Stimulated activated CD4-positive, alpha-beta T cell treated with anti-CD3 and anti-CD28 coated beads, Interleukin-1b, Interleukin-23, amount 100 ng/mL, for 4 hours (primary cell): ENCODE data around the gene GINS2.

Source experiments
- DNase-seq, 2 donors: peaks; one replicate each; pipeline ENCODE4 v3.0.0-alpha.2; 2020; ENCODE audit warnings: low read depth in 2 of 2

The GINS2 gene

DNA sequence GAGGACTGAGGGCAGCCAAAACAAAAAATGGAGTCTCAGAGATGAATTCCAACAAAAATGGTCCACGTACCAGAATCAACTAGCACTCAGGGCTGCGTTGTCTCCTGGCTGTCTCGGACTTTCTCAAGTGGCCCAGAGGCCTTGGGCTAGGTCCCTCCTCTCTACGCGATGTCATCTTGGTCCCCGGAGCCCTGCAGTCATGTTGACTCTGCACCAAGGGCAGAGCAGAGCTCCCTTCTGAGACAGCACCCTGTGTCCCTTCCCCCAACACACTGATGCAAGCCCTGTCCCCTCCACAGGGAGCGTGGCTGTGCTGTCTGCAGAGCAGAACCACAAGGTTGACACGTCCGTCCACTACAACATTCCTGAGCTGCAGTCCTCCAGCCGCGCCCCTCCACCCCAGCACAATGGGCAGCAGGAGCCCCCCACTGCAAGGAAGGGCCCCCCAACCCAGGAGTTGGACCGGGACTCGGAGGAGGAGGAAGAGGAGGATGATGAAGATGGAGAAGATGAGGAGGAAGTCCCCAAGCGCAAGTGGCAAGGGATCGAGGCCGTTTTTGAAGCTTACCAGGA, 20.8 kb downstream of the GINS2 start:
- DNase-seq, result no peak

DNA sequence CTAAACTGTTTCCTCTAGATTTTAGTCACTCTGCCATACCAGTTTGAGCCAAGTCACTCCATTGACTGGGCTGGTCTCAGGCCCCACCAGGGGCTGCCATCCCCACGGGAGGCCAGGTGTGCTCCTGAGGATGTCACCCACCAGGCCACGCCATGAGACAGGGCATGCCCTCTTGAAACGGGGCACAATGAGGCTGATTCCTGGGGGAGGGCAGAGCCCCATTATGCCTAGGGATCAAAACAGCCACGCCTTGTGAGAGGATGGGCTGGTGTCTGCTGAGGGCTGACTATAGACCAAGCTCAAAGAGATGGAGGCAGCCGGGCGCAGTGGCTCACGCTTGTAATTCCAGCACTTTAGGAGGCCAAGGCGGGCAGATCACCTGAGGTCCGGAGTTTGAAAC, 21.5 kb downstream of the GINS2 start:
- no peak for DNase-seq

DNA sequence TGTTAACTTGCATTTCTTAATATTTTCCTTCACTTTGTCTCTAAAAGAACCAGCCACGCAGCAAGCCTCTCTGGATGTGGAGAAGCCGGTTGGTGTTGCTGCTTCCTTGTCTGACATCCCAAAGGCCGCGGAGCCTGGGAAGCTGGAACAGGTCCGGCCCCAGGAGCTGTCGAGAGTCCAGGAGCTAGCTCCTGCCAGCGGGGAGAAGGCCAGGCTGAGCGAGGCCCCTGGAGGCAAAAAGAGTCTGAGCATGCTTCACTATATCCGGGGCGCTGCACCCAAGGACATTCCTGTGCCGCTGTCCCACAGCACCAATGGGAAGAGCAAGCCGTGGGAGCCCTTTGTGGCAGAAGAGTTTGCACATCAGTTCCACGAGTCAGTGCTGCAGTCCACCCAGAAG, 22.8 kb downstream of the GINS2 start:
- DNase-seq, result no peak

DNA sequence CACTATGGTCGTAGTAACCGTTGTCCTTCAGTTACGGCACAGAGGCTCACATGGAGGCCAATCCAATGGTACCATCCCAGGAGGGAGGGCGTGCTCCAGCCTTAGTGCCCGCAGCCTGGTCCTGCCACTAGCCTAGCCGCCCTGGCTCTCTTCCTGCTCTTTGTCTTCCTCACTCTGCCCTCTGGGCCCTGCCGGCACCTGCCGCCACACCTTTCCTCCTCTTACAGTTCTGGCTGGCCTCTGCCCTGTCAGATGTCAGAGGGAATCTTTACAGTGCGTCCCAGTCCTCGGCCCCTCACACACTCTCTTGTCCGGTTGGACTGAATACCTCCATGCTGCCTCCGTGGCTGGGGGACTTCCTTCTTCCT, 23.4 kb downstream of the GINS2 start:
- no peak for DNase-seq

DNA sequence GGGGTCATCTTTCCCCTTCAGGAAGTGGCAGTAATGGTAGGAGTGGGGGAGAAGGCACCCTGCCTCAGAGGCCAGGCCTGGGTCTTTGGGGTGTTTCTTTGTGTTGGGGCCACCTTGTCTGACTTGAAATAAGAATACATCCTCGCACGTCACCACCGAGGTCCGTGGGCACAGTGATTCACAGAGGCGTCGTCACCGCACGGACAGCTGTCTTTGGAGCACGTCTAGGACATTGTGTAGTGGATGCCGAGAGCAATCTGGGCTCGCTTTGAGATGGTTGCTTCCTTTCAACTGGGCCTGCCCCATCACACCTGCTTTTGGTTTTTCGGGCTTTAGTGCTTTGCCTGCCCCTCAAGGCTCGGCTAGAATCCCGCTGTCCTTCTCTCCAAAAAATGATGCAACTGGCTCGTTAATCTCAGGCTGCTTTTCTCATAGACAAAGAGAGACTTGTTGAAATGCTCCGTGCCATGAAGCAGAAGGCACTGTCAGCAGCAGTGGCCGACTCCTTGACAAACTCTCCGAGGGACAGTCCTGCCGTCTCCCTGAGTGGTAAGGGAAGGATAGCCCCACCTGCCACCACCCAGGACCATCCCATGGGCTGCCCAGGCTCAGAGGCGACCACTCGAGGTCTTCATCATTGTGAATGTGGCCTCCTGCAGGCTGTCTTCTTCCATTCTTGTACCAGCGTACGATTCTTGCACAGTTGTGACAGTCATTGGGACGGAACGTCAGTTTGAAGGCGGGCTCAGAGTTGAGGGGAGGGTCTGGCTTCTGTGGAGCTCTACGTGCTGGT, 24.0 kb downstream of the GINS2 start:
- no peak for DNase-seq

DNA sequence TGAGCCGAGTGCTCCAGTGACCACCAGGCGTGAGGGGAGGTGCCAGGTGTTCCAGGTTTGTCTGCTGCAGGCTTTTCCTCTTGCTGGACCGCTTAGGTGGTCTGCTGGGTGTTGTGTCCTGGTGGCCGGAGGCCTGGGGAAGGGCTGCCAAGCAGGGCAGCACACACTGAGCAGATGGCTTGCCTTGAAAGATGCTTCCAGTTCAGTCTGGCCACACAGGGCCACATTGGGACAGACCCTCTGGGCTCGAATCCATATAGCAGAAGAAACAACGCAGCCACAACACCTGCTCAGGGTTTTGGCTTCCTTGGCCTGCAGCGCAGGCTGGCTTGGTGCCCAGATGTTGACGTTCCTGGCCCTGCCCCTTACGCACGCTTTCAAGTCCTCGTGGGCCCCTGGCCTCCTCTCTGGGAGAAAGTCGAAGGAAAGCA, 24.8 kb downstream of the GINS2 start:
- DNase-seq, result no peak

DNA sequence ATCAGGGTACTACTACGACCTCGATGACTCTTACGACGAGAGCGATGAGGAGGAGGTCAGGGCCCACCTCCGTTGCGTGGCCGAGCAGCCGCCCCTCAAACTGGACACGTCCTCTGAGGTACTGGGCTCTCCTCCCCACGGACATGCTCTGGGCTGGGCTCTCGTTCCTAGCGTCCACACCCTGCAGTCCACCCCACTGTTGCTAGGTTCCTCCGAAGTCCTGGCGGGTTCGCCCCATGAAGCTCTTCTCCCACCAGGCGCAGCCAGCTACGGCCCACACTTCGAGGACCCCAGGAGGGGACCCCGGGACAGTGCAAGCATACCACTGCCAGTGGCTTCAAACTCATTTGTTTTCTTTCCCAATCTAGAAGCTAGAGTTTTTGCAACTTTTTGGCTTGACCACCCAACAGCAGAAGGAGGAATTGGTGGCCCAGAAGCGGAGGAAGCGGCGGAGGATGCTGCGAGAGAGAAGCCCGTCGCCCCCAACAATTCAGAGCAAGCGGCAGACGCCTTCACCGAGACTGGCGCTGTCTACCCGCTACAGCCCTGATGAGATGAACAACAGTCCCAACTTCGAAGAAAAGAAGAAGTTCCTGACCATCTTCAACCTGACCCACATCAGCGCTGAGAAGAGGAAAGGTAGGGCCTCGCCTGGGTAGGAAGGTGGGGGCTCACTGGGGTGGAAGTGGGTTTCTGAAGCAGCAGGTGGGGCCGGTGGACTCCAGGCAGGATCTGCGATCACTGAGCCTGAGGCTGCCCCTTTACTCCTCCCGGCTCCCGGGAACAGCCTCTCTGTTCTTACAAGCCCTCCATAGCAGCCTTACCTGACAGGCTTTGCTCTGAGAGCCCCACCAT, 25.6 kb downstream of the GINS2 start:
- no peak for DNase-seq

DNA sequence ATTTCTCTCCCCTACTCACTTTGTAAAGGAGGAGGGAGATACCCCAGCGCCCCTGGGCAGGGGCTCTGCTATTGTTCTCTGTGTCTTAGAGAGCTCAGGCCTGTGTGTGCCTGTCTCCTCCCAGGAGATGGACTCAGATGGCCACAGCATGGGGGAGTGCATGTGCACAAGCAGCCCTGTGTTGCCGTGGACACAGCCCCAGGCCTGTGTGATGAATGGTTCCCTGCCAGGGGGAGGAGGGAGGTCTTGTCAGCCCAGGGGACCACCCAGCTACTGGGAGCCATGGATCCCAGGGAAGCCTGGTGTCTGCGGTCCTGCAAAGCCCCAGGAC, 26.3 kb downstream of the GINS2 start:
- no peak for DNase-seq

DNA sequence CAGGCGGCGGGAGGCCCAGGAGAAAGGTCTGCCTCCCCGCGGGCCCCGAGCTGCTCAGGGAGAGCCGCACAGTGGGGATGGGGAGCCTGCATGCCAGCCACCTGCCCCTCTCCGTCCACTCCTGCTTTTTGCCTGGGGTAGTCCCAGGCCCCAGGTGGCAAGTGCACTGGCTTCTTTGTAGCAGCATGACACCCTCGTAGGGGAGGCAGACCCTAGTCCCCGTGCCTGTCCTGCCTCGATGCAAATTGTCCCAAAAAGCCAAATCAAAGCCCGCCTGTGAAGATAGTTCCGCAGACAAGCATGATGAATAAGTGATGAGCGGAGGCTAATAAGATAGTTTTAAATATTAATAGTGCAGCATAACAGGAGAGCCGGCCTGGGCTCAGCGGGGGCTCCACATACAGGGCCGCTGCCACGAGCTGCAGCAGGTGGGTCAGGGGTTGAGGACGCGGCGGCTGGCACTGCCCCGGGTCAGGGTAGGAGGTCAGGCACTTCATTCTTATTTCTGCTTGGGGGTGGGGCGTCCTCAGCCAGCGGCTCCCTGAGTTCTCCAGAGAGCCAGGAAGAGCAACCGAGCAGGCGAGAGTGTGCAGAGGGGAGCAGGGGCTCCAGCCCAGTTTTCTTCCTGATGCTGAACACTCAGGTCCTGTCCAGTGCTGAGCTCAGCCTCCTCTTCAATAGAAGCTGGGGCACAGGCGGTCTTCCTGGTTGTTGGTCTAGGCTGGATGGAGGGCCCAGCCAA, 26.8 kb downstream of the GINS2 start:
- no peak for DNase-seq

DNA sequence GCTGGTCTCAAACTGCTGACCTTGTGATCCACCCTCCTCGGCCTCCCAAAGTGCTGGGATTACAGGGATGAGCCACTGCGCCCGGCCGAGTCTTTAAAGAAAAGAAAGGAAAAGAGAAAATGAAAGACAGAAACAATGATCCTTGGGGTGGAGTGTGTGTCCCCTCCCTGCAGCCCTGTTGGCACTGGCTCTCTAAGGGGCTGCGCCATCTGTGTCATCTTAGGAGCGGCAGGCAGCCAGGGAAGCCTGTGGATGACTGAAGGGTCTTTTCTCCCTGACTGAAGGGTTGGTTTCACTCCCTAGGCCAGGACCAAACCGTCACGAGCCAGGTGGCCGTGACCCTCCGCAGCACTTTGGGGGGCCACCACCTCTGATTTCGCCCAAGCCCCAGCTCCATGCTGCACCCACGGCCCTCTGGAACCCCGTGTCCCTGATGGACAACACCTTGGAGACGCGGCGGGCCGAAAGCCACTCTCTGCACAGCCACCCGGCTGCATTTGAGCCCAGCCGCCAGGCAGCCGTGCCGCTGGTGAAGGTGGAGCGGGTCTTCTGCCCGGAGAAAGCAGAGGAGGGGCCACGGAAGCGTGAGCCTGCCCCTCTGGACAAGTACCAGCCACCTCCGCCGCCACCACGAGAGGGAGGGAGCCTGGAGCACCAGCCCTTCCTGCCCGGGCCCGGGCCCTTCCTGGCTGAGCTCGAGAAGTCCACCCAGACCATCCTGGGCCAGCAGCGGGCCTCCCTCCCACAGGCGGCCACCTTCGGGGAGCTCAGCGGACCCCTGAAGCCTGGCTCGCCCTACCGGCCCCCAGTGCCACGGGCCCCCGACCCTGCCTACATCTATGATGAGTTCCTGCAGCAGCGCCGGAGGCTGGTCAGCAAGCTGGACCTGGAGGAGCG, 27.7 kb downstream of the GINS2 start:
- DNase-seq, result no peak

DNA sequence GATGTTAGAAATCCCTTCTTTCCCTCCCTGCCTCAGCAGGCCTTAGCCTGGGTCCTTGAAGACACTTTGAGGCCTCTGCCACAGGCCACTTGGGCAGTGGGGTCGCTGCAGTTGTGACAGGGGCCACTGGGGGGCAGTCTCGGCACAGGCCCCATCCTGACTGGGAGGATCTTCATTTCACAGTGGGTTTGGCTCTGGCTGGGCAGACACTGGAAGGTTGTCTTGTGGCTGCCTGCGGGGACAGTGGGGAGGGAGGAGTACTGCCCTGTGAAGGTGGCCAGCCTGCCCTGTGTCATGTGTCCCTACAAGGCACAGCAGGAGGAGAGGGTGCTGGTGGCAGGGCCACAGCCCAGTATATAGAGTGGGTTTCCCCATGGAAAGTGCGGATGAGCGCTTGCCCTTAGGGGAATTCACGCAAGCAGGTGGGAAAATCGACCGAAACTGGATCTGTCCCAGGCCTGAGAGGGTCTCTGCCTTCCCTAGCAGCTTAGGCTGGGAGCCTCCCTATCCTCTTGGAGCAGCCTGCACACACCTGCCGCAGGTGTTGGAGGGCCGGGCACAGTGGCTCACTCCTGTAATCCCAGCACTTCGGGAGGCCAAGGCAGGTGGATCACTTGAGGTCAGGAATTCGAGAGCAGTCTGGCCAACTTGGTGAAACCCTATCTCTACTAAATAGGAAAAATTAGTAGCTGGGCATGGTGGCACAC, 28.8 kb downstream of the GINS2 start:
- peak; percentile 41 to 63 for DNase-seq

DNA sequence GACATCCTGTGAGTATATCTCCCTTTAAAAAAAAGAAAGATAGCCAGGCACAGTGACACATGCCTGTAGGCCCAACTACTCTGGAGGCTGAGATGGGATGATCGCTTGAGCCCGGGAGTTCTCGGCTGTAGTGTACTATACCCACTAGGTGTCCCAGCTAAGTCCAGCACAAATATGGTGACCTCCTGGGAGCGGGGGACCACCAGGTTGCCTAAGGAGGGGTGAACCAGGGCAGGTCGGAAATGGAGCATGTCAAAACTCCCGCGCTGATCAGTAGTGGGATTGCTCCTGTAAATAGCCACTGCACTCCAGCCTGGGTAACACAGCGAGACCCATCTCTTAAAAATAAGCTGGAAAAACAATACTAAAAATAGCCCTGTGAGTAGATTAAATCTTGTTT, 29.4 kb downstream of the GINS2 start:
- DNase-seq, result no peak

DNA sequence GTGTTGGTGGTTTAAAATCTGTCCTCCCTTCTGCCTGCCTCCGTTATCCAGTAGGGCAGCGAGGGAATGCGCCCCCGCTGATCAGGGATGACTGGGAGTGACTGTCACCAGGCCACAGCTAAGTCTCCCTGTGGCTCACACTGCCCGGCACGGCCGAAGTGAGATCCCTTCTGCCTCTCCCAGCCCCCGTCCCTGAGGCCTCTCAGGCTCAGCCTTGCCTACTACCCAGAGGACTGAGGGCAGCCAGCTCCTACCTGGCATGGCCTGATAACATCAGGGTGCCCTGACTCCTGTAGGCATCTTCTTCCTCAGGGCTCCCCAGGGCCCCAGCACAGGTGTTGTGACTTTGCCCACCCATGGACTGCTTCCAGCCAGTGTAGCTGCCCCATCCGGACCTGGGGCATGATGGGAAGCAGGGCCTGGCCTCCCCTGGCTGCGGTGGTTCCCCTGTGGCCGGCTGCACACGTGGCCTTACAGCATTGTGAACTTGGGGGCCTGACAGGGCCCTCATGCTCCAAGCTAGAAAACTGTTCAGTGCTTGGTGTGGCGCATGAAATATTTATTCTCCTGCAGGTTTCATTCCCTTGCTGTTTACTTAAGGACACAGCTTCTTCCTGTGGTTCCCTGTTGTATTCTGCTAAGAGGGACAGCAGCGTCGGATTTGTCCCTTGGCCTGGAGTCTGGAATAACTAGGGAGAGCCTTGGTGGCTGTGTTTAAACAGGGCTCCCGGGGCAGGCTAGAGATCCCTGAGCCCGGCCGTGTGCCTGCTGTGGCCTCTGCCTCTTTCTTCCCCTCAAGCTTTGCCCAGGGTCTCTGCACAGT, 30.0 kb downstream of the GINS2 start:
- DNase-seq, result no peak

DNA sequence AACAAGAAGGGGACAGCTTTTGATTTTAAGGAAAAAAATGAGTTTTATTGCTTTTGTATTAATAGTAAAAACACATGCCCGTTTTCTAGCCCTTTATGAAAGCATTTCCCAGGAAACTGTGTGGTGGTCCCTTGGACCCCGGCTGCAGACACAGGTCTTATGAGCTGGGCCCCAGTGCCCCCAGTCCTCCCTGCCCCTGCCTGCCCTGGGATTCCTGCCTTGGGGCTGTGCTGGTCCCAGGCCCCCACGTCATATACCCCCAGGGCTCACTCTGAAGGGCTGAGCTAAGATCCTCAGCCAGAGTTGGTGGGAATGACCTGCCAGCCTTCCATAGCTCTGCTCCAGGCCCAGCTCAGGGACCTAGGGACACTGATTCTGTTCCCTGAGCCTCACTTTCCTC, 30.8 kb downstream of the GINS2 start:
- no peak for DNase-seq

DNA sequence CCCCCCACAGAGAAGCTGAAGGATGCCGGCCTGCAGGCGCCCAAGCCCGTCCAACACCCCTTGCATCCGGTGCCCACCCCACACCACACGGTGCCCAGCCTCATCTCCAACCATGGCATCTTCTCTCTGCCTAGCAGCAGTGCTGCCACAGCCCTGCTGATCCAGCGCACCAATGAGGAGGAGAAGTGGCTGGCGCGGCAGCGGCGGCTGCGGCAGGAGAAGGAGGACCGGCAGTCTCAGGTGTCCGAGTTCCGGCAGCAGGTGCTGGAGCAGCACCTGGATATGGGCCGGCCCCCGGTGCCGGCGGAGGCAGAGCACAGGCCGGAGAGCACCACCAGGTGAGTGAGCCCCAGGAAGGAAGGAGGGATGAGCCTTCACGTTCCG, 31.5 kb downstream of the GINS2 start:
- DNase-seq, result no peak

DNA sequence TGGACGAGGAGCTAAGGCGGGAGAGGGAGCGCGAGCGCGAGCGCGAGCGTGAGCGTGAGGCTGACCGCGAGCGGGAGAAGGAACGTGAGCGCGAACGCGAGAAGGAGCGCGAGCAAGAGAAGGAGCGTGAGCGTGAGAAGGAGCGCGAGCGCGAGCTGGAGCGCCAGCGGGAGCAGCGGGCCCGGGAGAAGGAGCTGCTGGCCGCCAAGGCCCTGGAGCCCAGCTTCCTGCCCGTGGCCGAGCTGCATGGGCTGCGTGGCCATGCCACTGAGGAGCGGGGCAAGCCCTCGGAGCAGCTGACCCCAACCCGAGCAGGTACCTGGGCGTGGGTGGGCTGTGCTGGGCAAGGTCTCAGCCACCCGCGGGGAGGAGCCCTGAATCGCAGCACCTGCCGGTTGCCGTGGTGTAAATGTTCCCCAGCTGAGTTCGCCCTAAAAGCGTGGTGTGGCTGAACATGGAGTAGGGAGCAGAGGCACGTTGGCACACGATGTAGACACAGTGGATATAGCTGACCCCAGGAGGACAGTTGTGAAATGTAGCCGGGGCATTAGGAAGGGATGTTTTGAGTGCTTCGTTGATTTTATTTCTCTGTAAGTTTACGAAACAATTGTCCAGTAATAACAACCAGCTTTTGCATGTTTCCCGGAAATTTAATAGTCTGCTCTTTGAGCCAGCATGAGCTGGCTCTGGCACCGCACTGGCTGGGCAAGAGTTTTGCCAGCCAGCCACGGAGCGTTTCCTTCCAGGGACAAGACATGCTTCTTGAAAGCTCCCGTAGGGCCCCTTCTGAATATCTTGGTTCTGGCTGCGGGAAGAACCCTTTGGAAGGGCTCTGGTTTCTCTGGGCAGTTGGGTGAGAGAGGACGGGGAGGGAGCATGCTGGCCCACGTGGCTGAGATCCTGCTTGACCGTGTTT, 32.1 kb downstream of the GINS2 start:
- DNase-seq, result no peak

DNA sequence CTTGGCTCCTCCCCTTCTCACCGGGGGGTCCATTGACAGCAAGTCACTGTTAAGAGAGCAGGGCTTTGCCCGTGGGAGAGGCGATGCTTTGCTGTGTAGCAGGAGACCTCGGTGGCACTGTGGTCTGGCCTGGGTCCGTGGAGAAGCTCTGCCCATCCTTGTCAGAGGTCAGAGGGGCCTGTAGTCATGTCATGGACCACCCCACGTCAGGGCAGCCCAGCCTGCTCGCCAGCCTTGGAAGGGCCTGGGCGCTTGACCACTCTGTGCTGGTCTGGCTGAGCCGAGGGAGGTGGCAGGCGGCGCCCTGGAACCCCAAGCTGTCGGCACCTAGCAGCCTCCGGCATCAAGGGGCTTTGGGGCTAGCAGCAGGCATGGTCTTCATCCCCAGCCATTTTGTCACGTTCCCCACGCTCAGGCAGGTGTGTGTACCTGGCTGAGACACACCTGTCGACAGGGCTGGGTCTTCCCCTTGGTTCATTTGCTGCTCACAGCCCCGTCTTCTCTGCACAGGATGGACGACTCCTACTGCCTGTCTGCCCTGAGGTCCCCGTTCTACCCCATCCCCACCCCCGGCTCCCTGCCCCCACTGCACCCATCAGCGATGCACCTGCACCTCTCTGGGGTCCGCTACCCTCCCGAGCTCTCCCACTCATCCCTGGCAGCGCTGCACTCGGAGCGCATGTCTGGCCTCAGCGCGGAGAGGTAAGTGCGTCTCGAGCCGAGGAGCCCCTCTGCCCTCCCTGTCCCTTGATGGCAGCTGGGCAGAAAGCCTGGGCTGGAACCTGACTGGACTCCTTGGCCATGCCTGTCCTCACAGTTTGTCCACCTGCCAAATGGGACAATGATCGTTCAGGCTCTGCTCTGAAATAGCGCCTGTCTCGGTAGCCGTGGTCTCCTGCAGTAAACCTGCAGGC, 33.3 kb downstream of the GINS2 start:
- DNase-seq, result no peak
